ENCODE results near the gene ELAVL1. TPM values are rescaled to one million over a fixed set of nuclear protein-coding genes. Genes with fewer than 3 reads are reported as not detected.

ELAVL1 gene
- total and polyA plus RNA-seq, 2 of the 13 experiments (the other 11 are each of a cell fraction or from before 2014, with no cell fraction given) = 27.9 to 38.4 TPM

- peak; percentile 29; the same call in 1 of the 2 replicates for TF ChIP-seq RBFOX2 (IDR thresholded peaks at IDR 0.05; ENCODE audit: low read depth, low read length)
- TF ChIP-seq UBTF (CRISPR knock-in tag; IDR thresholded peaks at IDR 0.05) = no peak
- TF ChIP-seq PHF20 (CRISPR knock-in tag; IDR thresholded peaks at IDR 0.05) = no peak
- TF ChIP-seq ZFY (CRISPR knock-in tag; IDR thresholded peaks at IDR 0.05) = no peak
- no peak for TF ChIP-seq ZFP41 (CRISPR knock-in tag; IDR thresholded peaks at IDR 0.05; ENCODE audit: borderline replicate concordance)
- no peak for TF ChIP-seq SNAPC4 (CRISPR knock-in tag; IDR thresholded peaks at IDR 0.05)
- TF ChIP-seq CAMTA2 (CRISPR knock-in tag; IDR thresholded peaks at IDR 0.05; ENCODE audit: borderline replicate concordance) = no peak
- peak; percentile 69 for TF ChIP-seq RBM22 (optimal IDR thresholded peaks at IDR 0.05; ENCODE audit: low read length)
- peak in 1 of 2 experiments; percentile 15; a peak in 1 of 4 replicates for TF ChIP-seq POLR2A (IDR thresholded peaks at IDR 0.05; ENCODE audit: insufficient read depth in 1 of 2, low read depth in 2 of 2, low read length in 2 of 2)
- no peak for TF ChIP-seq ZNF691 (CRISPR knock-in tag; IDR thresholded peaks at IDR 0.05; ENCODE audit: borderline replicate concordance, low read depth)
- no peak for TF ChIP-seq ZNF205 (CRISPR knock-in tag; IDR thresholded peaks at IDR 0.05)
- TF ChIP-seq ZNF414 (CRISPR knock-in tag; IDR thresholded peaks at IDR 0.05) = no peak
- TF ChIP-seq KDM1A (CRISPR knock-in tag; IDR thresholded peaks at IDR 0.05) = no peak
- TF ChIP-seq ZBTB38 (CRISPR knock-in tag; IDR thresholded peaks at IDR 0.05) = peak; percentile 40; the same call in 1 of the 2 replicates
- TF ChIP-seq ZFP91 (CRISPR knock-in tag; IDR thresholded peaks at IDR 0.05; ENCODE audit: borderline replicate concordance) = 0 out of 2 replicates have a peak, but pooled peaks have one; percentile 28
- TF ChIP-seq POLR2G (IDR thresholded peaks at IDR 0.05; ENCODE audit: low read depth, low read length) = peak; percentile 50; the same call in 1 of the 2 replicates
- no peak for TF ChIP-seq ZNF572 (CRISPR knock-in tag; IDR thresholded peaks at IDR 0.05)
- no peak for TF ChIP-seq XBP1 (CRISPR knock-in tag; IDR thresholded peaks at IDR 0.05)
- TF ChIP-seq ZNF556 (CRISPR knock-in tag; IDR thresholded peaks at IDR 0.05; ENCODE audit: borderline replicate concordance) = no peak
Observed at GRCh38 chr19:7926021-7926726, 79.3 kb downstream of the ELAVL1 start, which contains the start of gene CTXN1 (continued).
